ENCODE measurements around the gene AFF3.

AFF3 gene

GRCh38 chr2:99880964-99881294 is 261.5 kb downstream of the AFF3 start:
- DNase-seq (ENCODE audit: low read depth): no peak

- DNase-seq (ENCODE audit: low read depth): no peak
Measured at GRCh38 chr2:99880148-99880963, 262.0 kb downstream of the AFF3 start.

- DNase-seq (ENCODE audit: low read depth): no peak
Measured at GRCh38 chr2:99879481-99879880, 262.9 kb downstream of the AFF3 start.

GRCh38 chr2:99878581-99879350 is 263.6 kb downstream of the AFF3 start:
- DNase-seq (ENCODE audit: low read depth): no peak

- no peak for DNase-seq (ENCODE audit: low read depth)
Measured at GRCh38 chr2:99877963-99878362, 264.4 kb downstream of the AFF3 start.

GRCh38 chr2:99876956-99877355 is 265.4 kb downstream of the AFF3 start:
- DNase-seq (ENCODE audit: low read depth): no peak

- DNase-seq (ENCODE audit: low read depth): no peak
Measured at GRCh38 chr2:99875627-99876201, 266.7 kb downstream of the AFF3 start.

GRCh38 chr2:99868260-99868659 is 274.1 kb downstream of the AFF3 start:
- no peak for DNase-seq (ENCODE audit: low read depth)

GRCh38 chr2:99867770-99868169 is 274.6 kb downstream of the AFF3 start:
- DNase-seq (ENCODE audit: low read depth): no peak

- DNase-seq (ENCODE audit: low read depth): no peak
Measured at GRCh38 chr2:99865818-99866676, 276.3 kb downstream of the AFF3 start.

- peak; percentile 41 for DNase-seq (ENCODE audit: low read depth)
Measured at GRCh38 chr2:99864561-99865553, 277.5 kb downstream of the AFF3 start.

- no peak for DNase-seq (ENCODE audit: low read depth)
Measured at GRCh38 chr2:99863903-99864270, 278.5 kb downstream of the AFF3 start.

GRCh38 chr2:99863236-99863902 is 279.0 kb downstream of the AFF3 start:
- DNase-seq (ENCODE audit: low read depth): no peak

- DNase-seq (ENCODE audit: low read depth): no peak
Measured at GRCh38 chr2:99862566-99862965, 279.8 kb downstream of the AFF3 start.

- no peak for DNase-seq (ENCODE audit: low read depth)
Measured at GRCh38 chr2:99861376-99861760, 281.0 kb downstream of the AFF3 start.

- DNase-seq (ENCODE audit: low read depth): no peak
Measured at GRCh38 chr2:99860720-99861375, 281.5 kb downstream of the AFF3 start.

GRCh38 chr2:99858951-99859596 is 283.3 kb downstream of the AFF3 start:
- peak; percentile 54 for DNase-seq (ENCODE audit: low read depth)

GRCh38 chr2:99857867-99858444 is 284.4 kb downstream of the AFF3 start:
- DNase-seq (ENCODE audit: low read depth): no peak

- no peak for DNase-seq (ENCODE audit: low read depth)
Measured at GRCh38 chr2:99857372-99857771, 285.0 kb downstream of the AFF3 start.

Data from GM04504 (cell line).